HL-60 (cell line): ENCODE measurements around the gene SHROOM3.

Source experiments
- POLR2AphosphoS5 ChIP-seq: IDR thresholded peaks from 2 replicates; pipeline ENCODE4 v1.6.1; 2012; ENCODE audit warnings: low read depth
- REST ChIP-seq: IDR thresholded peaks from 2 replicates; pipeline ENCODE4 v1.6.1; 2012; ENCODE audit warnings: low read depth; ENCODE audit not compliant: insufficient replicate concordance
- SPI1 ChIP-seq: IDR thresholded peaks from 2 replicates; pipeline ENCODE4 v1.6.1; 2012; ENCODE audit warnings: low read depth, mild to moderate bottlenecking, borderline replicate concordance
- TF ChIP-seq, protein P1 (sequence below): IDR thresholded peaks from one replicate; pipeline ENCODE4 v1.5.1; 2011; ENCODE audit warnings: low read length, control low read depth, inconsistent platforms; ENCODE audit not compliant: insufficient read depth

GRCh38 chr4:76447393-76447851 lies 12.4 kb downstream of the SHROOM3 start:
- TF ChIP-seq, protein P1, sequence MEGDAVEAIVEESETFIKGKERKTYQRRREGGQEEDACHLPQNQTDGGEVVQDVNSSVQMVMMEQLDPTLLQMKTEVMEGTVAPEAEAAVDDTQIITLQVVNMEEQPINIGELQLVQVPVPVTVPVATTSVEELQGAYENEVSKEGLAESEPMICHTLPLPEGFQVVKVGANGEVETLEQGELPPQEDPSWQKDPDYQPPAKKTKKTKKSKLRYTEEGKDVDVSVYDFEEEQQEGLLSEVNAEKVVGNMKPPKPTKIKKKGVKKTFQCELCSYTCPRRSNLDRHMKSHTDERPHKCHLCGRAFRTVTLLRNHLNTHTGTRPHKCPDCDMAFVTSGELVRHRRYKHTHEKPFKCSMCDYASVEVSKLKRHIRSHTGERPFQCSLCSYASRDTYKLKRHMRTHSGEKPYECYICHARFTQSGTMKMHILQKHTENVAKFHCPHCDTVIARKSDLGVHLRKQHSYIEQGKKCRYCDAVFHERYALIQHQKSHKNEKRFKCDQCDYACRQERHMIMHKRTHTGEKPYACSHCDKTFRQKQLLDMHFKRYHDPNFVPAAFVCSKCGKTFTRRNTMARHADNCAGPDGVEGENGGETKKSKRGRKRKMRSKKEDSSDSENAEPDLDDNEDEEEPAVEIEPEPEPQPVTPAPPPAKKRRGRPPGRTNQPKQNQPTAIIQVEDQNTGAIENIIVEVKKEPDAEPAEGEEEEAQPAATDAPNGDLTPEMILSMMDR, result no peak
- TF ChIP-seq REST (no peak), POLR2AphosphoS5 (no peak), SPI1 (no peak)
